OCI-LY1 (cell line): ENCODE measurements around the gene PRKACA.

ENCODE experiments used
- EZH2 ChIP-seq: fragments of 200-600 bp; sonication (generic), shearing (Covaris generic); IDR thresholded peaks from 2 replicates; pipeline ENCODE4 v1.8.0; 2017; ENCODE audit warnings: borderline replicate concordance, mixed run types, mild to moderate bottlenecking, antibody characterized with exemption, low read length, moderate library complexity, mixed read lengths
- TF ChIP-seq, protein P1 (sequence below): fragments of 200-600 bp; sonication (generic), shearing (Covaris generic); IDR thresholded peaks from 2 replicates; pipeline ENCODE4 v1.5.1; 2017; ENCODE audit warnings: mild to moderate bottlenecking, antibody characterized with exemption, low read length, moderate library complexity, mixed read lengths

DNA sequence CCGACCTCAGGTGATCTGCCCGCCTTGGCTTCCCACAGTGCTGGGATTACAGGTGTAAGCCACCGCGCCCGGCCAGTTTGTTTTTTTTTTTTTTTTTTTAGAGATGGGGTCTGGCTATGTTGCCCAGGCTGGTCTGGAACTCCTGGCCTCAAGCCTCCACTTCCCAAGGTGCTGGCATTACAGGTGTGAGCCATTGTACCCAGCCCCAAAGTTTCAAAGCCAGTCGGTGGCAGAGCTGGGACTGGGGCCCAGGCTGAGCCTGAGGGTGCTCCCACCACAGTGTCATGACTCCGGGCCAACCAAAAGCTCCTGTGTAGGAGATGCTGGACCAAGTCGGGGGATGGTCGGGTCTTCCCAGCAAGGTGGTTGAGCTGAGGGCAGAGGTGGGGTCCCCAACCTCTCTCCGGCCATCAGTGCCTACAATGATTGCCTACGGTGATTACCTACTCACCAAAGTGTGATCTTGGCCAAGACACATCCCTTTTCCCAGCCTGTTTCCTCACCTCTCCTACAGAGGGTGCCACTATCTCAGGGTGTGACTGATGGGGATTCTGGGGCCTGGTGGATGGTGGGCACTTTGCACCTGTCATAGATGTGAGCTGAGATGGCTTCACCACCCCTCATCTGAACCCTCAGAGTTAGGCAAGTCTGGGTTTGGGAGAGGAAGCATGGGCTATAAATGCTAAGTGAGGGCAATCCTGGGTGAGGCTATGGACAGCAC lies 21.1 kb downstream of the PRKACA start:
- TF ChIP-seq, protein P1, sequence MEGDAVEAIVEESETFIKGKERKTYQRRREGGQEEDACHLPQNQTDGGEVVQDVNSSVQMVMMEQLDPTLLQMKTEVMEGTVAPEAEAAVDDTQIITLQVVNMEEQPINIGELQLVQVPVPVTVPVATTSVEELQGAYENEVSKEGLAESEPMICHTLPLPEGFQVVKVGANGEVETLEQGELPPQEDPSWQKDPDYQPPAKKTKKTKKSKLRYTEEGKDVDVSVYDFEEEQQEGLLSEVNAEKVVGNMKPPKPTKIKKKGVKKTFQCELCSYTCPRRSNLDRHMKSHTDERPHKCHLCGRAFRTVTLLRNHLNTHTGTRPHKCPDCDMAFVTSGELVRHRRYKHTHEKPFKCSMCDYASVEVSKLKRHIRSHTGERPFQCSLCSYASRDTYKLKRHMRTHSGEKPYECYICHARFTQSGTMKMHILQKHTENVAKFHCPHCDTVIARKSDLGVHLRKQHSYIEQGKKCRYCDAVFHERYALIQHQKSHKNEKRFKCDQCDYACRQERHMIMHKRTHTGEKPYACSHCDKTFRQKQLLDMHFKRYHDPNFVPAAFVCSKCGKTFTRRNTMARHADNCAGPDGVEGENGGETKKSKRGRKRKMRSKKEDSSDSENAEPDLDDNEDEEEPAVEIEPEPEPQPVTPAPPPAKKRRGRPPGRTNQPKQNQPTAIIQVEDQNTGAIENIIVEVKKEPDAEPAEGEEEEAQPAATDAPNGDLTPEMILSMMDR, result no peak
- no peak for TF ChIP-seq EZH2
